CD4-positive, CD25-positive, alpha-beta regulatory T cell (primary cell): ENCODE results near the gene NFKBIZ. TPM values are rescaled to one million over a fixed set of nuclear protein-coding genes. Genes with fewer than 3 reads are reported as not detected.
"Not testable (repeated sequence)": the region's sequence is repeated elsewhere in the genome, so short reads cannot be mapped to it uniquely, and the experiment has no call there.

Experiments used
- ATAC-seq, 2 donors: fragments of 150-1000 bp; cut with Tn5 transposase; one replicate each; pipeline ENCODE4 v1.10.0; 2021; ENCODE audit warnings: low read depth in 2 of 2, moderate number of reproducible peaks in 2 of 2, moderate library complexity in 1 of 2
- DNase-seq, 3 donors: peaks; one replicate each; pipeline versions ENCODE4 v3.0.0 to v3.0.0-alpha.2; 2012 to 2022; ENCODE audit warnings: mixed read lengths in 1 of 3
- H3K27ac ChIP-seq: one replicate; pipeline ENCODE4 v1.7.0; 2013; ENCODE audit warnings: mild to moderate bottlenecking, low read length; ENCODE audit not compliant: insufficient read depth, poor library complexity, severe bottlenecking
- H3K27me3 ChIP-seq: one replicate; pipeline ENCODE4 v1.7.0; 2013; ENCODE audit warnings: low read length; ENCODE audit not compliant: control insufficient read depth, insufficient read depth
- H3K36me3 ChIP-seq: one replicate; pipeline ENCODE4 v1.7.0; 2013; ENCODE audit warnings: mild to moderate bottlenecking, low read length, moderate library complexity; ENCODE audit not compliant: control insufficient read depth, insufficient read depth
- H3K4me1 ChIP-seq: 2 replicates; pipeline ENCODE4 v1.7.0; 2013; ENCODE audit warnings: mild to moderate bottlenecking, low read length; ENCODE audit not compliant: insufficient read depth, control insufficient read depth, poor library complexity, severe bottlenecking
- H3K4me3 ChIP-seq: one replicate; pipeline ENCODE4 v1.7.0; 2013; ENCODE audit warnings: low read depth, mild to moderate bottlenecking, low read length, moderate library complexity
- H3K9me3 ChIP-seq, 2 experiments: 1 replicate in 1 of 2; 2 replicates in 1 of 2; pipeline ENCODE4 v1.7.0; 2013; ENCODE audit warnings: low read length in 2 of 2, mild to moderate bottlenecking in 1 of 2, moderate library complexity in 1 of 2; ENCODE audit not compliant: control insufficient read depth in 2 of 2
- H3K27ac Mint-ChIP-seq, 3 donors: one replicate each; pipeline ENCODE4 v1.8.0; 2020 to 2022; ENCODE audit warnings: mild to moderate bottlenecking in 3 of 3, mixed read lengths in 3 of 3, moderate library complexity in 2 of 3
- H3K27me3 Mint-ChIP-seq: one replicate; pipeline ENCODE4 v1.8.0; 2022; ENCODE audit warnings: mild to moderate bottlenecking, mixed read lengths
- H3K36me3 Mint-ChIP-seq: one replicate; pipeline ENCODE4 v1.8.0; 2020; ENCODE audit warnings: mixed read lengths
- H3K4me1 Mint-ChIP-seq, 4 donors: one replicate each; pipeline ENCODE4 v1.8.0; 2020 to 2022; ENCODE audit warnings: mixed read lengths in 4 of 4, mild to moderate bottlenecking in 1 of 4
- H3K4me3 Mint-ChIP-seq, 4 donors: one replicate each; pipeline ENCODE4 v1.8.0; 2020 to 2022; ENCODE audit warnings: mild to moderate bottlenecking in 4 of 4, mixed read lengths in 4 of 4, moderate library complexity in 3 of 4
- H3K9me3 Mint-ChIP-seq, 7 donors: one replicate each; pipeline ENCODE4 v1.8.0; 2020 to 2022; ENCODE audit warnings: mixed read lengths in 7 of 7, mild to moderate bottlenecking in 3 of 7, moderate library complexity in 2 of 7
- polyA plus RNA-seq, 4 donors: library from polyadenylated mRNA; unstranded; fragments of 300-500 nt; fragmentation: Illumina TruSeq; gene quantifications; one replicate each; pipeline ENCODE4 v1.2.3, GENCODE V29; 2021
- total RNA-seq: library from RNA; stranded (reverse); gene quantifications from one replicate; pipeline ENCODE4 v1.2.3, GENCODE V29; 2022

NFKBIZ gene
- total and polyA plus RNA-seq, 5 donors from 2014 or later = 15.2 to 637 (median 25.8) TPM

DNA sequence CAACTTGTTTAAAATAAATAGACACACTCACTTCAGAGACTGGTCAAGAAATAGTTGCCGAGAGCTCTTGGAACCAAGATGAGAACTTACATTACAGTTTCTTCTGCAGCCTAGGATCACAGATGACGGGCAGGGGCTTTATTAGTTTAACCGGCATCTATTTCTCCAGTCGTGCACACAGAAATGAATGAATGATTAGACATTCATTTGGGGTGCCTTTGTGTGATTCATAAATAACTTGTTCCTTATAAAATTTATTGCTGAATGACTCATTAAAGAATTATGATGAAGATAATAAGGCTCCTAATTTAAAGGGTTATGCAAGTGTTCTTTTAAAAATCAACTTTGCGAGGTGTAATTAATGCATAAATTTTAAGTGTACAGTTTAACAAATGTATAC is 20.8 kb downstream of the NFKBIZ start:
- Mint-ChIP-seq H3K4me1 (peaks cover 0 to 11% (median 4%) of the 10 kb centered on the region in 4 donors), H3K9me3 (peaks cover 0 to 3% (median 0%) of the 10 kb centered on the region in 7 donors), H3K36me3 (peaks cover 3% of the 10 kb centered on the region), H3K27me3 (no peaks in the 10 kb centered on the region), H3K27ac (no peak overlapping the region), H3K4me3 (no peak overlapping the region)
- Histone ChIP-seq H3K4me1 (no peaks in the 10 kb centered on the region), H3K27me3 (no peaks in the 10 kb centered on the region), H3K9me3 (no peaks in the 10 kb centered on the region), H3K36me3 (no peaks in the 10 kb centered on the region), H3K27ac (no peak overlapping the region), H3K4me3 (no peak overlapping the region)
- no peak for DNase-seq
- no peak for ATAC-seq

DNA sequence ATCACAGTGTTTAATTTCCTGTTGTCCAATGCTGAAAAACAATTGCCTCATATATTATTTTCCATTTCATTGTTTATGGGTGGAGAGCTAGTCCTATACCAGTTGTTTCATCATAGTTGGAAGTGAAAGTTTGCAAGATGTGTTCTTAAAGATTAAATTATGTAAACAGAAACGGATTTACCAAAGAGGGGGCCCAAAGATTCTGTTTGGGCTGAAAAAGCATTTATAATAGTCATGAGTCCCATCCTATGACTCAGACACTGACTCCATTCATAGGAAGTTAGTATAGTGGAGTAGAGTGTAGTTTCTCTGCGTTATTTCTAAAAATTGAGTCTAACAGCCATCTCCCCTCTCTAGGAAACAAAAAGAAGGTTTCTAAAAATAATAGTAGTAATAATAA is 24.3 kb downstream of the NFKBIZ start:
- Mint-ChIP-seq H3K27ac (no peak overlapping the region), H3K36me3 (peaks cover 3% of the 10 kb centered on the region), H3K9me3 (peaks cover 0 to 5% (median 0%) of the 10 kb centered on the region in 7 donors), H3K27me3 (no peaks in the 10 kb centered on the region), H3K4me3 (no peak overlapping the region), H3K4me1 (peaks cover 0 to 3% (median 0%) of the 10 kb centered on the region in 4 donors)
- no peak for DNase-seq
- Histone ChIP-seq H3K36me3 (no peaks in the 10 kb centered on the region), H3K4me1 (no peaks in the 10 kb centered on the region), H3K9me3 (no peaks in the 10 kb centered on the region), H3K4me3 (no peak overlapping the region), H3K27me3 (no peaks in the 10 kb centered on the region), H3K27ac (no peak overlapping the region)
- no peak for ATAC-seq

- H3K4me3 Mint-ChIP-seq = no peak overlapping the region
- no peaks in the 10 kb centered on the region for H3K4me1 ChIP-seq
- no peaks in the 10 kb centered on the region for H3K4me1 Mint-ChIP-seq
- DNase-seq = no peak
- no peak overlapping the region for H3K27ac ChIP-seq
- H3K27me3 Mint-ChIP-seq = peaks cover 4% of the 10 kb centered on the region
- no peak for ATAC-seq
- H3K36me3 Mint-ChIP-seq = peaks cover 3% of the 10 kb centered on the region
- H3K27me3 ChIP-seq = no peaks in the 10 kb centered on the region
- H3K9me3 Mint-ChIP-seq = peaks cover 0 to 5% (median 0%) of the 10 kb centered on the region in 7 donors
- no peak overlapping the region for H3K27ac Mint-ChIP-seq
- no peaks in the 10 kb centered on the region for H3K36me3 ChIP-seq
- H3K4me3 ChIP-seq = no peak overlapping the region
- no peaks in the 10 kb centered on the region for H3K9me3 ChIP-seq
Observed at GRCh38 chr3:101876142-101876541, 26.8 kb downstream of the NFKBIZ start.

DNA sequence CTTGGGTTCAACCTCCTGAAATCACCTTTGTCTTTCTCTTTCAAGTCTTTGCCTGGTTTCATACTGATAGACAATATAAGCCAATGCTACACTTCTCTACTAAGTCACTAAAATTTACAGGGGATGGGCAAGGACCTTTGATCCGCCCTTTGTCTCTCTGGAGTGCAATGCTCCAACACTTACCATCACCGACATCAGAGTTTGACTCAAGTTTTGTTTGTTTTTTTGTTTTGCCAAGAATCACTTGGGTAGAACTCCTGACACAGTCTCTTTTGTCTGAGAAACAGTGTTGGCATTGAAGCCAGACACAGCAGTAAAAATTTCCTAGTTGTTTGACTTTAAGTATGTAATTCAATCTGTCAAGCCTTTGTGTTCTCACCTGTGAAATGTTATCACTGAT is 29.3 kb downstream of the NFKBIZ start:
- Mint-ChIP-seq H3K36me3 (no peaks in the 10 kb centered on the region), H3K9me3 (peaks cover 0 to 2% (median 0%) of the 10 kb centered on the region in 7 donors), H3K27me3 (peaks cover 4% of the 10 kb centered on the region), H3K27ac (peak overlapping the region in 1 of 3 donors; percentile 51), H3K4me3 (no peak overlapping the region), H3K4me1 (no peaks in the 10 kb centered on the region)
- Histone ChIP-seq H3K36me3 (no peaks in the 10 kb centered on the region), H3K4me1 (no peaks in the 10 kb centered on the region), H3K9me3 (no peaks in the 10 kb centered on the region), H3K27me3 (no peaks in the 10 kb centered on the region), H3K4me3 (no peak overlapping the region), H3K27ac (no peak overlapping the region)
- no peak for ATAC-seq
- DNase-seq = no peak

GRCh38 chr3:101879102-101879501 is 29.8 kb downstream of the NFKBIZ start:
- no peak overlapping the region for H3K27ac ChIP-seq

GRCh38 chr3:101879623-101880284 is 30.4 kb downstream of the NFKBIZ start:
- Mint-ChIP-seq H3K27me3 (peaks cover 4% of the 10 kb centered on the region), H3K4me1 (no peaks in the 10 kb centered on the region), H3K4me3 (no peak overlapping the region), H3K36me3 (no peaks in the 10 kb centered on the region), H3K9me3 (peaks cover 0 to 5% (median 0%) of the 10 kb centered on the region in 7 donors), H3K27ac (no peak overlapping the region)
- Histone ChIP-seq H3K9me3 (no peaks in the 10 kb centered on the region), H3K27me3 (no peaks in the 10 kb centered on the region), H3K27ac (no peak overlapping the region), H3K4me1 (no peaks in the 10 kb centered on the region), H3K36me3 (no peaks in the 10 kb centered on the region), H3K4me3 (no peak overlapping the region)
- ATAC-seq = no peak
- no peak for DNase-seq

More at GRCh38 chr3:101879102-101879501, 29.8 kb downstream of the NFKBIZ start:
- Histone ChIP-seq H3K4me3 (no peak overlapping the region), H3K36me3 (no peaks in the 10 kb centered on the region), H3K4me1 (no peaks in the 10 kb centered on the region), H3K27me3 (no peaks in the 10 kb centered on the region), H3K9me3 (no peaks in the 10 kb centered on the region)
- H3K36me3 Mint-ChIP-seq = no peaks in the 10 kb centered on the region
- H3K4me3 Mint-ChIP-seq = no peak overlapping the region
- H3K9me3 Mint-ChIP-seq = peaks cover 0 to 5% (median 0%) of the 10 kb centered on the region in 7 donors
- H3K4me1 Mint-ChIP-seq = no peaks in the 10 kb centered on the region
- H3K27ac Mint-ChIP-seq = no peak overlapping the region
- DNase-seq (no peak), ATAC-seq (no peak)
- H3K27me3 Mint-ChIP-seq = peaks cover 4% of the 10 kb centered on the region

DNA sequence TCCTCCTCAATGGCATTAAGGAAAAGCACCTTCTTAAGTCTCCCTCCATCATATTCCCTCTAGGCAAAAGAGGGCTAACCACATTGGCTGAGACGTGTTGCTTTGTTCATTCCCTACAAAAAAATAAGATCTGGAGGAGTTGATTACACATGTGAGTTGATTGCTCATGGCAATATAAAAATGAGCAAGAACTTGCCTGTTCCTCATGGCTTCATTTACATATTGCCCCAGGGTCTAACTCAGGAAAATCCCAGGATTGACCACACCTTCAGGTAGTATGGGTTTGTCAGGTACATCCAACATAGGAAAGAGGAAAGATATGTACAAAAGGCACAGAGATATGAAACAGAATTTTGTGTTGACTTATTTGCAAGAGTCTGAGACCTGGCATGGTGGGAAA is 35.5 kb downstream of the NFKBIZ start:
- Histone ChIP-seq H3K36me3 (no peaks in the 10 kb centered on the region), H3K9me3 (no peaks in the 10 kb centered on the region), H3K4me1 (no peaks in the 10 kb centered on the region), H3K27me3 (no peaks in the 10 kb centered on the region), H3K27ac (no peak overlapping the region), H3K4me3 (no peak overlapping the region)
- peak overlapping the region in 1 of 3 donors; percentile 11 for H3K27ac Mint-ChIP-seq
- no peaks in the 10 kb centered on the region for H3K4me1 Mint-ChIP-seq
- no peaks in the 10 kb centered on the region for H3K36me3 Mint-ChIP-seq
- no peak overlapping the region for H3K4me3 Mint-ChIP-seq
- H3K27me3 Mint-ChIP-seq = no peaks in the 10 kb centered on the region
- H3K9me3 Mint-ChIP-seq = peaks cover 0 to 5% (median 3%) of the 10 kb centered on the region in 7 donors
- ATAC-seq = no peak
- no peak for DNase-seq

DNA sequence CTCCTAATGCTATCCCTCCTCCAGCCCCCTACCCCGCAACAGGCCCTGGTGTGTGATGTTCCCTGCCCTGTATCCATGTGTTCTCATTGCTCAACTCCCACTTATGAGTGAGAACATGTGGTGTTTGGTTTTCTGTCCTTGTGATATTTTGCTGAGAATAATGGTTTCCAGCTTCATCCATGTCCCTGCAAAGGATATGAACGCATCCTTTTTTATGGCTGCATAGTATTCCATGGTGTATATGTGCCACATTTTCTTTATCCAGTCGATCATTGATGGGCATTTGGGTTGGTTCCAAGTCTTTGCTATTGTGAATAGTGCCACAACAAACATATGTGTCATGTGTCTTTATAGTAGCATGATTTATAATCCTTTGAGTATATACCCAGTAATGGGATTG is 36.3 kb downstream of the NFKBIZ start:
- H3K4me1 ChIP-seq, H3K4me1 Mint-ChIP-seq, H3K9me3 ChIP-seq, ATAC-seq, H3K36me3 Mint-ChIP-seq, H3K4me3 ChIP-seq, DNase-seq, H3K36me3 ChIP-seq, H3K27me3 ChIP-seq, H3K27ac ChIP-seq, H3K27me3 Mint-ChIP-seq, H3K9me3 Mint-ChIP-seq, H3K27ac Mint-ChIP-seq, H3K4me3 Mint-ChIP-seq: not testable (repeated sequence)
